Ishikawa (cell line): Measurements from ENCODE around the gene SBK1.
A peak's percentile ranks its signal among the peaks of the same experiment; 100 is the strongest.
"Not testable (repeated sequence)": the region's sequence is repeated elsewhere in the genome, so short reads cannot be mapped to it uniquely, and the experiment has no call there.

ENCODE experiments used
- CEBPB ChIP-seq: IDR thresholded peaks from 2 replicates; pipeline ENCODE4 v1.6.1; 2012
- EGR1 ChIP-seq: IDR thresholded peaks from 2 replicates; pipeline ENCODE4 v1.6.1; 2012
- MAX ChIP-seq: IDR thresholded peaks from 2 replicates; pipeline ENCODE4 v1.6.1; 2012
- RAD21 ChIP-seq: IDR thresholded peaks from 2 replicates; pipeline ENCODE4 v1.6.1; 2012; ENCODE audit warnings: low read depth
- REST ChIP-seq: IDR thresholded peaks from 2 replicates; pipeline ENCODE4 v1.6.1; 2012; ENCODE audit warnings: low read depth, mild to moderate bottlenecking
- TAF1 ChIP-seq: IDR thresholded peaks from 2 replicates; pipeline ENCODE4 v1.6.1; 2012; ENCODE audit warnings: low read depth, mild to moderate bottlenecking
- TEAD4 ChIP-seq: IDR thresholded peaks from 2 replicates; pipeline ENCODE4 v1.6.1; 2012
- USF1 ChIP-seq: IDR thresholded peaks from 2 replicates; pipeline ENCODE4 v1.6.1; 2012
- YY1 ChIP-seq: IDR thresholded peaks from 2 replicates; pipeline ENCODE4 v1.6.1; 2012; ENCODE audit warnings: low read depth

The SBK1 gene

GRCh38 chr16:28326881-28327610, 34.7 kb downstream of the SBK1 start:
- TF ChIP-seq MAX (no peak), CEBPB (no peak), YY1 (peak; percentile 79), RAD21 (peak; percentile 41), REST (no peak)

GRCh38 chr16:28330232-28330631, 37.9 kb downstream of the SBK1 start:
- peak; percentile 40; the same call in 1 of the 2 replicates for TF ChIP-seq USF1

- TF ChIP-seq CEBPB = peak; percentile 75
Observed at GRCh38 chr16:28330981-28331380, 38.7 kb downstream of the SBK1 start.

- TF ChIP-seq TAF1, TEAD4, EGR1: not testable (repeated sequence)
Observed at GRCh38 chr16:28363408-28363807, 71.1 kb downstream of the SBK1 start, which contains the start of gene NPIPB6. TSS of gene NPIPB6 (minus strand) at chr16:28363508. CDS start at chr16:28362822, 686 bp downstream.
